Stomach (tissue), 9 donors: Measurements from ENCODE around the gene LRIG3. TPM values are rescaled to one million over a fixed set of nuclear protein-coding genes. Genes with fewer than 3 reads are reported as not detected.

Source experiments
- DNase-seq, 2 donors: peaks; one replicate each; pipeline versions ENCODE4 v3.0.0 to v3.0.0-alpha.2; 2013 to 2019
- H3K27ac ChIP-seq, 5 donors: fragments of 200-600 bp in 4 of 5; sonication (generic) in 4 of 5; one replicate each; pipeline ENCODE4 v1.5.1; 2013 to 2019; ENCODE audit warnings: mild to moderate bottlenecking in 1 of 5, moderate library complexity in 1 of 5
- H3K27me3 ChIP-seq, 3 donors: fragments of 200-600 bp; sonication (generic); one replicate each; pipeline ENCODE4 v1.5.1; 2017 to 2019; ENCODE audit warnings: mixed run types in 1 of 3
- H3K36me3 ChIP-seq, 4 donors: fragments of 200-600 bp; sonication (generic); 1 replicate in 3 of 4; 2 replicates in 1 of 4; pipeline ENCODE4 v1.5.1; 2016 to 2019
- H3K4me1 ChIP-seq, 4 donors: fragments of 200-600 bp; sonication (generic); one replicate each; pipeline ENCODE4 v1.5.1; 2016 to 2019
- H3K4me3 ChIP-seq, 4 donors: fragments of 200-600 bp; sonication (generic) in 3 of 4; one replicate each; pipeline ENCODE4 v1.5.1; 2016 to 2019; ENCODE audit warnings: mild to moderate bottlenecking in 1 of 4
- H3K9me3 ChIP-seq, 4 donors: fragments of 200-600 bp; sonication (generic); one replicate each; pipeline ENCODE4 v1.5.1; 2016 to 2019
- EP300 ChIP-seq: sonication (generic); formaldehyde crosslinking; IDR thresholded peaks from one replicate; pipeline ENCODE4 v1.6.1; 2017; ENCODE audit warnings: antibody characterized with exemption
- POLR2A ChIP-seq, 4 donors: fragments of 450-650 bp; IDR thresholded peaks; one replicate each; pipeline ENCODE4 v1.6.1; 2016; ENCODE audit warnings: antibody characterized with exemption in 4 of 4, control low read depth in 2 of 4, mild to moderate bottlenecking in 1 of 4, moderate library complexity in 1 of 4
- POLR2AphosphoS5 ChIP-seq, 3 donors: sonication (generic); formaldehyde crosslinking; IDR thresholded peaks; one replicate each; pipeline ENCODE4 v1.6.1; 2016; ENCODE audit warnings: antibody characterized with exemption in 3 of 3
- WGBS, 5 donors: extraction: QIAGEN DNeasy Blood & Tissue Kit in 3 of 5; methylation state at CpG; one replicate each; pipeline versions ENCODE4 v1.1.5 to v1.1.7; 2013 to 2018; 5-methylcytosine and 5-hydroxymethylcytosine counted together
- intact Hi-C: fragments of 100-400 bp; cut with DNase I; formaldehyde crosslinking; loops from one replicate; pipeline ENCODE4 v1.15.1; 2023; ENCODE audit warnings: low total_unique reads
- polyA plus RNA-seq, 3 donors: library from polyadenylated mRNA; stranded (reverse); fragments of 200-250 nt; gene quantifications; one replicate each; pipeline ENCODE4 v1.2.3, GENCODE V29; 2013
- total RNA-seq, 5 donors: library from RNA; depleted of rRNA; stranded (reverse); fragments of >200 nt; gene quantifications; one replicate each; pipeline versions ENCODE4 v1.1.0 to v1.2.3, GENCODE V29; 2014 to 2016
- TF ChIP-seq, protein P1 (sequence below), 7 experiments: fragments of 450-650 bp in 4 of 7; fragments of 200-600 bp in 3 of 7; sonication (generic) in 3 of 7; IDR thresholded peaks; one replicate each; pipeline ENCODE4 v1.5.1; 2016 to 2019; ENCODE audit warnings: antibody characterized with exemption in 7 of 7, control low read depth in 2 of 7, mild to moderate bottlenecking in 1 of 7
- donor health status: healthy with polysubstance abuse.
- donor health status: Bipolar disorder and iron deficiency.
- donor health status: healthy.

Gene LRIG3
- total and polyA plus RNA-seq, 8 donors: 4.8 to 330 (median 45.3) TPM

DNA sequence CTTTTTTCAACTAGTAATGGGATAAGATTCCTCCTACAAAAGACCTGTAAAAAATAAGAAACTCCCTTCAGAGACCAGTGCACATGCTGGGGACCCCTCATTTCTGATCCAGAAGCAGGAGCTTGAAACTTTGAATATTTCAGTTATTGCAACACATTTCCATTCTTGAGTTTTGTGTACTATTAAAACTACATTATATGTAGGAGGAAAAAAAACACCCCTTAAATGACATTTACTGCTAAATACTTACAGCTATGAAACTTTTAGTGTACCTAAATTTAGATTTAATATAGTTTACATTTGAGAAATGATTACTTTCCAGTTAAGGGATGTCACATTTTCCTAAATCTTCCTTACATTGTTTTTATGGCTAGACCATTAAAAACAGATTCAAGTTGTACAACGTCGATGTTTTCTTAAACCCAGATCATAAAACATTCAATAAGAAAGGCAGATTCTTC, 4.1 kb downstream of the LRIG3 start:
- no peak for DNase-seq
- Histone ChIP-seq H3K4me1 (peaks cover 18 to 62% (median 41%) of the 10 kb centered on the region in 4 donors), H3K27me3 (peaks cover 0 to 12% (median 4%) of the 10 kb centered on the region in 3 donors), H3K9me3 (no peaks in the 10 kb centered on the region), H3K36me3 (peaks cover 0 to 26% (median 13%) of the 10 kb centered on the region in 4 donors), H3K4me3 (peak overlapping the region; percentile 79 to 87 (median 84)), H3K27ac (peak overlapping the region in 4 of 5 donors; percentile 95 to 99 (median 98))
- TF ChIP-seq POLR2A (IDR thresholded peaks at IDR 0.05) (no peak), POLR2AphosphoS5 (IDR thresholded peaks at IDR 0.05) (no peak), EP300 (no peak)
- TF ChIP-seq, protein P1, sequence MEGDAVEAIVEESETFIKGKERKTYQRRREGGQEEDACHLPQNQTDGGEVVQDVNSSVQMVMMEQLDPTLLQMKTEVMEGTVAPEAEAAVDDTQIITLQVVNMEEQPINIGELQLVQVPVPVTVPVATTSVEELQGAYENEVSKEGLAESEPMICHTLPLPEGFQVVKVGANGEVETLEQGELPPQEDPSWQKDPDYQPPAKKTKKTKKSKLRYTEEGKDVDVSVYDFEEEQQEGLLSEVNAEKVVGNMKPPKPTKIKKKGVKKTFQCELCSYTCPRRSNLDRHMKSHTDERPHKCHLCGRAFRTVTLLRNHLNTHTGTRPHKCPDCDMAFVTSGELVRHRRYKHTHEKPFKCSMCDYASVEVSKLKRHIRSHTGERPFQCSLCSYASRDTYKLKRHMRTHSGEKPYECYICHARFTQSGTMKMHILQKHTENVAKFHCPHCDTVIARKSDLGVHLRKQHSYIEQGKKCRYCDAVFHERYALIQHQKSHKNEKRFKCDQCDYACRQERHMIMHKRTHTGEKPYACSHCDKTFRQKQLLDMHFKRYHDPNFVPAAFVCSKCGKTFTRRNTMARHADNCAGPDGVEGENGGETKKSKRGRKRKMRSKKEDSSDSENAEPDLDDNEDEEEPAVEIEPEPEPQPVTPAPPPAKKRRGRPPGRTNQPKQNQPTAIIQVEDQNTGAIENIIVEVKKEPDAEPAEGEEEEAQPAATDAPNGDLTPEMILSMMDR (IDR thresholded peaks at IDR 0.05): no peak
- WGBS, 5 donors: 10 to 36% (median 18%) methylated on average over 2 of the region's 2 CpGs
- intact Hi-C loops: no loop called here

DNA sequence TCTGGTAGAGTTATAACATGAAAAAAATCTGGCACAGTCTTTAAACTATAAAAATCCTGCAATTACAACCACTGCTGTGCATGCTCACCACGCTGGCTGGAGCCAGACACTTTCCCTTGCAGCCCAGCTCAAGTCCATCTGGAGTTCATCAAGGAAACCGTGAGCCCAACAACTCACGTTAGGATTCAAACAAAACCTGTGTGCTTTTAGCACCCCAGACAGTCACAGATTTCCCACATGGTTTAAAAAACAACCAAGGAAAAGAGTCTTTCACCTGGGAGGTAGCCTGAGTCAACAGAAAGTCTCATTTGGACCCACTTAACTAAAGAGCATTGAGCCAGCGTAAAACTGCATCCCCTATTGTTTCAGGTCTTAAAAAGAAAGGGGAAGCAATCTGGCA, 4.7 kb downstream of the LRIG3 start:
- H3K36me3 ChIP-seq: peaks cover 0 to 31% (median 16%) of the 10 kb centered on the region in 4 donors
- TF ChIP-seq, protein P1 (IDR thresholded peaks at IDR 0.05): no peak
- TF ChIP-seq POLR2AphosphoS5 (IDR thresholded peaks at IDR 0.05) (peak; percentile 33 to 71 (median 38)), POLR2A (IDR thresholded peaks at IDR 0.05) (no peak), EP300 (no peak)
- peaks cover 0 to 12% (median 4%) of the 10 kb centered on the region in 3 donors for H3K27me3 ChIP-seq
- WGBS, 5 donors: 9 to 18% (median 11%) methylated on average over 4 of the region's 4 CpGs
- intact Hi-C loops: no loop called here
- DNase-seq: peak; percentile 40 to 90
- H3K27ac ChIP-seq: peak overlapping the region; percentile 95 to 99 (median 97)
- peaks cover 19 to 62% (median 41%) of the 10 kb centered on the region in 4 donors for H3K4me1 ChIP-seq
- no peaks in the 10 kb centered on the region for H3K9me3 ChIP-seq
- peak overlapping the region; percentile 9 to 87 (median 84) for H3K4me3 ChIP-seq

DNA sequence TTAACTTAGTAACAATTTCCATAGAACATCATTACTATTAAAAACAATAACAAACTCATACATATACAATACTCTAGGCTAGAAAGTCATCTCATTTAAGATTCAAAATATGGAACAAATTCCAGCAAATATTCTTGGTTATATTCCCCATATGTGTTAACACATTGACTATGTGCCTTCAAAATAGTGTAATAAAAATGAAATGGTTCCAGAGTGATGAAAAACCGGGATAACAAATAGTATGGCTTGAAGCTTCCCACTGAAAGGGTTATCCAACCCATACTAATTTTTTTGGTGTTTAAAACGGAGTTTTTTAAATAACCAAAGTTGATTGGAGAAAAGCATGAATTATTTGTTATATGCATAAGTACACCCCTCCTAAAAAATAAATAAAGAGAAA, 5.3 kb downstream of the LRIG3 start:
- Histone ChIP-seq H3K4me3 (peak overlapping the region in 3 of 4 donors; percentile 83 to 87 (median 85)), H3K4me1 (peaks cover 23 to 68% (median 44%) of the 10 kb centered on the region in 4 donors), H3K9me3 (no peaks in the 10 kb centered on the region), H3K27me3 (peaks cover 0 to 7% (median 0%) of the 10 kb centered on the region in 3 donors), H3K27ac (peak overlapping the region in 4 of 5 donors; percentile 95 to 99 (median 98)), H3K36me3 (peaks cover under 1 to 36% (median 19%) of the 10 kb centered on the region in 4 donors)
- no peak for DNase-seq
- intact Hi-C loops: no loop called here
- WGBS, 5 donors: 12 to 20% (median 20%) methylated on average over 2 of the region's 2 CpGs
- TF ChIP-seq, protein P1 (IDR thresholded peaks at IDR 0.05): no peak
- no peak for TF ChIP-seq POLR2A (IDR thresholded peaks at IDR 0.05)
- no peak for TF ChIP-seq POLR2AphosphoS5 (IDR thresholded peaks at IDR 0.05)
- TF ChIP-seq EP300: no peak

DNA sequence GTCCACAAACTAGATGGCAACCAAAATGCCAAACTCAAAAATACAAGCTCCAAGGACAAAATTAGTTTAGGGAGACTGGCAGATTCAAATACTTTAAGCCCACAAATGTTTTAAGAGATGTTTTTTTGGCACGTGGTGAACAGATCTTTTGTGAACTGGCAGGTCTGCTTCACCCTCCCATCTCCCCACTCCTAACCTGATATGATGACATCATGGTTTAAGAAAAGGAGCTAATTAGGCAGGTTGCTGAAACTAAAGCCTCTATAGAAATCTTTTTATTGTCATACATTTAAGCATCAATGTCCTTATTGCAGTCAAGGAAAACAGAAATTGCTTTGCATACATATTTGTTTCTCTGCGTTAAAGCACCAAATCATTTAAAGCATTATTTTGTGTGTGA, 5.8 kb downstream of the LRIG3 start:
- peak overlapping the region in 4 of 5 donors; percentile 95 to 99 (median 98) for H3K27ac ChIP-seq
- no peaks in the 10 kb centered on the region for H3K9me3 ChIP-seq
- 37 to 61% (median 38%) methylated on average over 2 of the region's 2 CpGs for WGBS, 5 donors
- H3K4me1 ChIP-seq: peaks cover 23 to 73% (median 47%) of the 10 kb centered on the region in 4 donors
- intact Hi-C loops: no loop called here
- H3K27me3 ChIP-seq: peaks cover 0 to 2% (median 0%) of the 10 kb centered on the region in 3 donors
- TF ChIP-seq EP300 (no peak), POLR2AphosphoS5 (IDR thresholded peaks at IDR 0.05) (no peak), POLR2A (IDR thresholded peaks at IDR 0.05) (no peak)
- TF ChIP-seq, protein P1 (IDR thresholded peaks at IDR 0.05): no peak
- DNase-seq: no peak
- H3K36me3 ChIP-seq: peaks cover 5 to 42% (median 22%) of the 10 kb centered on the region in 4 donors
- H3K4me3 ChIP-seq: no peak overlapping the region
